ENCODE data around the gene PTH1R.

PTH1R gene

DNA sequence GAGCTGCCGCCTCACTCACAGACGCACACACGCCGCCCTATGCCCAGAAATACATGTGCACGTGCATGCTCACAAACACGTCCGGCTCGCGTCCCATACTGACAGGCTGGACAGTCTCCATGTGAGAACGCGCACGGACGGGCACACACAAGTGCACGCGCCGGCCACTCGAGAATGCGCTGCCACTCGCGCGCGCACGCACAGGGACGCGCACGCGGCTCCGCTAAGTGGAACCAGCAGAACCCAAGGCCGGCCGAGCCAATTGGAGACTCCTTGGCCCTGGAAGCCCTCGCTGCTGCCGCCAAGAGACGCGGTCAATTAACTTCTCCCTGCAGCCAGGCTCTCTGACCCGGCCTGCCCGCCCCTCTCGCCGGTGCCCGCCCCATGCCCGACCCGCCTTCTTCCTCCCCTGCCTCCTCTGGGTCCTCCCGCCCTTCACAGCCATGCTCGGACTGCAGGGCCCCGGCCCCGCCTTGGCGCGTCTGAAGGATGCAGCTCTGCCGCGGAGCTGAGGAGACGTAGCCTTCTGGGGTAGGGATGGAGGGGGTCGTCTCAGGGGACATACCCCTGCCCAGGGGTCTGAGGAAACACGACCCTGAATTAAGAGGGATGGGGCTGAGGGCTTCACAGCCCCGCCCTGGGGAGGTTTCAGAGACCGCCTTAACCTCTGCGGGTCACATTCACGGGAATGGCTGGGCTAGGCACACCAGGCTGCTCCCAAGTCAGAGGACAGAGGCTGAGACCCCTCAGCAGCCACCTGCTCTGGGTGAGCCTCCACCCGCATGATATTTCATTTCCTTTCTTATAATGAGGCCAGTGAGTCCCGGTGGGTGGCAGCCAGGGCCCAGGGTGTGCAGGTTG lies 15.0 kb downstream of the PTH1R start:
- peak overlapping the region; percentile 75 for H3K27ac ChIP-seq
- TF ChIP-seq ZFX (IDR thresholded peaks at IDR 0.05; ENCODE audit: borderline replicate concordance) = no peak
- TF ChIP-seq, protein P1, sequence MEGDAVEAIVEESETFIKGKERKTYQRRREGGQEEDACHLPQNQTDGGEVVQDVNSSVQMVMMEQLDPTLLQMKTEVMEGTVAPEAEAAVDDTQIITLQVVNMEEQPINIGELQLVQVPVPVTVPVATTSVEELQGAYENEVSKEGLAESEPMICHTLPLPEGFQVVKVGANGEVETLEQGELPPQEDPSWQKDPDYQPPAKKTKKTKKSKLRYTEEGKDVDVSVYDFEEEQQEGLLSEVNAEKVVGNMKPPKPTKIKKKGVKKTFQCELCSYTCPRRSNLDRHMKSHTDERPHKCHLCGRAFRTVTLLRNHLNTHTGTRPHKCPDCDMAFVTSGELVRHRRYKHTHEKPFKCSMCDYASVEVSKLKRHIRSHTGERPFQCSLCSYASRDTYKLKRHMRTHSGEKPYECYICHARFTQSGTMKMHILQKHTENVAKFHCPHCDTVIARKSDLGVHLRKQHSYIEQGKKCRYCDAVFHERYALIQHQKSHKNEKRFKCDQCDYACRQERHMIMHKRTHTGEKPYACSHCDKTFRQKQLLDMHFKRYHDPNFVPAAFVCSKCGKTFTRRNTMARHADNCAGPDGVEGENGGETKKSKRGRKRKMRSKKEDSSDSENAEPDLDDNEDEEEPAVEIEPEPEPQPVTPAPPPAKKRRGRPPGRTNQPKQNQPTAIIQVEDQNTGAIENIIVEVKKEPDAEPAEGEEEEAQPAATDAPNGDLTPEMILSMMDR (IDR thresholded peaks at IDR 0.05) = peak; percentile 54

DNA sequence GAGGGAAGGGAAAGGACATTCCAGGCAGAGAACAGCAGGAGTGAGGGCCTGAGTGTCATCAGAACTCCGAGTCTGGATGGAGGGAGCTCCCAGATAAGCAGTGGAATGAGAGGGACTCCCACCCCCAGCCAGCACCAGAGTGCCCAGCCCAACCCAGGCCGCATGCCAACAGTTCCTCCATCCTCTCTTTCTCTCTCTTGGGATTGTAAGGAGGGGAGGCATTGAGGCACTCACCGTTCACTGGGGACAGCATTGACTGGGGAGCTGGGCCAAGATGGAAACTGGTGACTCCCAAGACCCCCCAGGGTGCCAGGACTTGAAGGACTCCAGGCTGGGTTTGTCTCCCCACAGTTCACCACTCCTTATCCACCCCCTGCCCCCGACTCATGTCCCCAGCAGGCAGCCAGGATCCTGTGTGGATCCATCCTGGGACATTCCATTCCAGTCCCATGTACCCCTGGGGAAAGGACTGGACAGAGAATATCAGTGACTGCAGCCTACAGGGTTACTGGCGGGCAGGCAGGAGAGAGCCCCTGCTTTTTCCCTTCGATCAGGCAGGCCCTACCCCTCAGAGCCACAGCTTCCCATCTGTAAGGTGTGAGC lies 15.7 kb downstream of the PTH1R start:
- no peak overlapping the region for H3K27ac ChIP-seq
- TF ChIP-seq ZFX (IDR thresholded peaks at IDR 0.05; ENCODE audit: borderline replicate concordance) = no peak
- TF ChIP-seq, protein P1 (IDR thresholded peaks at IDR 0.05) = no peak

DNA sequence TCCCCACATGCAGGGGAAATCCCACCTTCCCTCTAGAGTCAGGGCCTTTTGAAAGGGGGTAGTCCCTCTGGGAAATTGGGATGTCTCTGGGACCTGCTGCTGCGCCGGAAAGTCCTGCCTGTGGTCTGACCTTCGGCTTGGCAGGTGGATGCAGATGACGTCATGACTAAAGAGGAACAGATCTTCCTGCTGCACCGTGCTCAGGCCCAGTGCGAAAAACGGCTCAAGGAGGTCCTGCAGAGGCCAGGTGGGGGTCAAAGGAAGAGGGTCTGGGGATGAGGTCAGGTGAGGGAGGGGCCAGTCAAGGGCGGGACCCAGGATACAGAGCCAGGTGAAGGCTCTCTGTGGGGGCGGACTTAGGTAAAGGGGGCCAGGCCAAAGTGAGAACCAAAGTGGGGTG lies 16.2 kb downstream of the PTH1R start:
- TF ChIP-seq, protein P1 (IDR thresholded peaks at IDR 0.05) = no peak
- no peak for TF ChIP-seq ZFX (IDR thresholded peaks at IDR 0.05; ENCODE audit: borderline replicate concordance)
- no peak overlapping the region for H3K27ac ChIP-seq

DNA sequence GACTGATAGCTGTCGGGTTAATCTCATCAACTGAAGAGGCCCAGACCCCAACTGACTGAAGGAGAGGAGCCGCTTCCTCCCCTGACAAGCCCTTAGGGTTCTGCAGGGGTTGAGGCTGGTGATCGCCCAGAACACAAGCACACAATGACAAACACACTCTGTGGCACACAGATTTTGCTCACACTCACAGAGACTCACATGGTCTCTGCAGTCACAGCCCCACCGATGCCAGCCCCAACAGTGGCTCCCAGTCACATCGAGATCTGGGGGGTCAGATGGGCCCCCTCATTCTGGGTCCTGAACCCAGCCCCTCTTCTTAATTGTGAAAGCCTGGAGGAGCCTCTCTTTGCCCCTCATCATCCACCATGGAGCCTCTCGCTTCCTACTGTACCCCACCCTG lies 16.7 kb downstream of the PTH1R start:
- TF ChIP-seq ZFX (IDR thresholded peaks at IDR 0.05; ENCODE audit: borderline replicate concordance) = no peak
- TF ChIP-seq, protein P1 (IDR thresholded peaks at IDR 0.05) = no peak
- no peak overlapping the region for H3K27ac ChIP-seq

DNA sequence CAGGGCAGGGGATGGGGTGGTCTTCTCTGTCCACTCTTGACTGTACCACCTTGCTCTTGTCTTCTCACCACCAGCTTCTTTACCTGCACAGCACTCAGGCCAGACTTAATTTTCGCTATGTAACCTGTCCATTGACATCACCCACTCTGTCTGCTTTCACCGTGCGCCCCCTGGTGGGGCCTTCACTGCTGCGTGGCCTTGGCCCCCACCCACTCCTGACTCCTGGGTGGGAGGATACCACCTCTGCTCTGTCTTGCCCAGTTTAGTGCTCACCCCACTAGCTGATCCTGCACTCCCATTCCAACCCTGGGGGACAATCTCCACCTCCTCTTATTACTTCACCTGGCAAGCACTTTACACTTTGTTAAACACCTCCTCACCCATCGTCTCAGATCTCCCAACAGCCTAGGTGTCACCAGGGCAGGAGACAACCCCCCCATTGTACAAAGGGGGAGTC lies 17.7 kb downstream of the PTH1R start:
- TF ChIP-seq, protein P1 (IDR thresholded peaks at IDR 0.05) = peak; percentile 91
- no peak for TF ChIP-seq ZFX (IDR thresholded peaks at IDR 0.05; ENCODE audit: borderline replicate concordance)
- H3K27ac ChIP-seq = no peak overlapping the region

DNA sequence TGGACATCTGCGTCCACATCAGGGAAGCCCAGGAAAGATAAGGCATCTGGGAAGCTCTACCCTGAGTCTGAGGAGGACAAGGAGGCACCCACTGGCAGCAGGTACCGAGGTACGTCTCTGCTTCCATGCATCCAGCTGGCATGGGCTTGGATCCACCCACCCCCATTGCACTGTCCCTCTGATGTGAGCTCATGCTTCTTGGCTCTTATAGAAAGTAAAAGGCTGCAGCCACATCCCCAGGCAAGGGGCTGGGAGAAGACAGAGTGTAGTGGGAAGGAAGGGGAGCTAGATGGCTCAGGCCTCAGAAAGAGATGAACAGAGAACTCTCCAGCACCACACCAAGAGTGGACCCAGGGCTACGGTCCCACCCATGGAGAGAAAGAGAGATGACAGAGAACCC lies 18.2 kb downstream of the PTH1R start:
- no peak overlapping the region for H3K27ac ChIP-seq
- TF ChIP-seq, protein P1 (IDR thresholded peaks at IDR 0.05) = no peak
- no peak for TF ChIP-seq ZFX (IDR thresholded peaks at IDR 0.05; ENCODE audit: borderline replicate concordance)

DNA sequence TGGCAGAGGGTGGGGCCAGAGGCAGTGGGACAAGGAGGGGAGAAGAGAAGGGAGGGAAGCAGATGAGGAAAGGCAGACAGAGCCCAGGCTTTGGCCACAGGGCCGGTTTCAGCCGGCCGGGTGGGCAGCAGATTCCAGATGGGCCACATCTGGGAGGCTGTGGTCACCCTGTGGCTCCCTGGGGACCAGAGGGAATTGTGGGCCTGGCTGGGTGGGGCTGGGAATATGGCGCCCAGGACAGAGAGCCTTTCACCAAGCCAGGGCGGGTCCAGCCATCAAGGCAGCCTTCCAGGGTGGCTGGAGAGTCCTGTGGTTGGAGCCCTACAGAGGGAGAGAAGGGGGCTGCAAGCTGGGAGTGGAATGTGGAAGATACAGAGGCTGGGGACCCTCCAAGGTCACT lies 18.9 kb downstream of the PTH1R start:
- no peak for TF ChIP-seq ZFX (IDR thresholded peaks at IDR 0.05; ENCODE audit: borderline replicate concordance)
- no peak overlapping the region for H3K27ac ChIP-seq

Data from 22Rv1 (cell line).